GM19193 (cell line): ENCODE data around the gene NME3.

Experiments
- POLR2A ChIP-seq: IDR thresholded peaks from 4 replicates; pipeline ENCODE4 v1.6.1; 2011; ENCODE audit not compliant: insufficient read depth, insufficient read length; ENCODE audit errors: extremely low read depth

NME3 gene

GRCh38 chr16:1769402-1770300 is 1.7 kb downstream of the NME3 start:
- TF ChIP-seq POLR2A, result no peak

DNA sequence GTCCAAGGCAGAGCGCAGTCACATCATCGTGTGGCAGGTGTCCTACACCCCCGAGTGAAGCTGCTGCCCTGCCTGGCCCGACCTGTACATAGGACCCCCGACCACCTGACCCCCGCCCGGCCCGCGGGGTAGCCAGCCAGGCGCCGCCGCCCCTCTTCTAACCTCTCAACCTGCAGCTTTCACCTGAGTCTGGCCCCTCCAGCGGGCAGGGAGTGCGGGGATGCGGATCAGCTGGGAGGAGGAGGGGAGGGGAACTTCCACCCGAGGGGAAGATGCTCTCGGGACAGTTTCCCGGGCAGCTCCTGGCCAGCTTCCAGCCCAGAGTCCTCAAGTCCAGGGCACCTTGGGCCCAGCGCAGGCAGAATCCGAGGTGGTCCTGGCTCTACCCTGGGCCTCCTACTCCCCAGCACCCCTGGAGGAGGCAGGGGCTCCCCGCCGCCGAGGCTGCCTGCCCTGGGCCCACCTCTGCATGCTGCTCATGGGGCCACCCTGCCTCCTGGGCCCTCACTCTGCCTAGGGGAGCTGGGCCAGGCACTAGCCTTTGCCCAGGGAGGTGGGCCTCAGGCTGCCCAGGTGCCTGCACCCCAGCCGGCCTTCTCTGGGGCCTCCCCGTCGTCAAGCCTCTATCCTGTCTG is 2.5 kb downstream of the NME3 start:
- peak; percentile 11 for TF ChIP-seq POLR2A

- TF ChIP-seq POLR2A, result no peak
Observed at GRCh38 chr16:1768061-1768766, 3.1 kb downstream of the NME3 start.

GRCh38 chr16:1767116-1767994 is 4.0 kb downstream of the NME3 start:
- no peak for TF ChIP-seq POLR2A

DNA sequence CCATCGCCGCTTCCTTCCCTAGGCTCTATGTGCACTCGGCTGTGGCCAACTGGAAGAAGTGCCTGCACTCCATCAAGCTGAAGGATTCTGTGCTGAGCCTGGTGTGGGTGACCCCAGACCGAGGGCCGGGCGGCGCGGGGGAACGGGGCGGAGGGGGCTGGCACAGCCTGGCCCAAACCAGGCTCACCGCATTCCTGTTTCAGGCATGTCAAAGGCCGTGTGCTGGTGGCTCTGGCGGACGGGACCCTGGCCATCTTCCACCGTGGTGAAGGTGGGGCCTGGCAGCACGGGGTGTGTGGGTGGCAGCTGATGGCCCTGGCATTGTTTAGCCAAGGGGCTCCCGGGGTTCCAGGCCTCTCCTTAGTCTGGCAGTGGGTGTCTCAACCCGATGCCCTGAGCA is 4.6 kb downstream of the NME3 start:
- TF ChIP-seq POLR2A, result no peak

GRCh38 chr16:1766231-1766630 is 5.1 kb downstream of the NME3 start:
- no peak for TF ChIP-seq POLR2A

- no peak for TF ChIP-seq POLR2A
Observed at GRCh38 chr16:1765826-1766225, 5.5 kb downstream of the NME3 start.

DNA sequence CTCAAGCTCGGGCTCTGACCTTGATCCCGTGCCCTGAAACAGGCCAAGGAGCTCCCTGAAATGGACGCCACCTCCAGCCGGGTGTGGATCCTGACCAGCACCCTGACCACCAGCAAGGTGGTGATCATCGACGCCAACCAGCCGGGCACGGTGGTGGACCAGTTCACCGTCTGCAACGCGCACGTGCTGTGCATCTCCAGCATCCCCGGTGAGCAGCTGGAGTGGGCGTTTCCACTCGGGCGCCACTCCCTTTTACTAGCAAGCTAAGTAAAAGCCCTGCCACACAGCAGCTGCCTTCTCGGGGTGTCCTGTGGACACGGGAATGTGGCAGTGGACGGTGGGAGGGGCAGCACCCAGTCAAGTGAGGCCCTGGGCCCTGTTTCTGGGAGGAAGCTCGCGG is 6.4 kb downstream of the NME3 start:
- TF ChIP-seq POLR2A, result no peak

- TF ChIP-seq POLR2A, result no peak
Observed at GRCh38 chr16:1763521-1764511, 7.5 kb downstream of the NME3 start.

- TF ChIP-seq POLR2A, result no peak
Observed at GRCh38 chr16:1762879-1763520, 8.3 kb downstream of the NME3 start.

GRCh38 chr16:1762196-1762878 is 9.0 kb downstream of the NME3 start:
- peak; percentile 5 for TF ChIP-seq POLR2A

DNA sequence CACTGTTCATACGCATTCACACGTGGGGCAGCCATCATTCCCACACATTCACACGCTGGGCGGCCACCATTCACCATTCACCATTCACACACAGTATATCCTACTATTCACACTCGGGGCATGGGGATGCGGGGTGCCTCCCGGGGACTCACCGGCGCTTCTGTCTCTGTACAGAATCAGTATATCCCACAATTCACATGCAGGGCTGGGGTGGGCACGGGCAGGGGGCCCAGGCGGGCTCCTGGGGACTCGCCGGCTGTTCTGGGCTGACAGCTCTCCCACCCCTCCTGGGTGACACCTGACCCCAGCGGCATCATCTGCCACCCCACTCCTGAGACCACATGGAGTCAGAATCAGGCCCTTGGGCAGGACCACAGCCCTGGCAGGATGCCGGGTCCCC is 9.6 kb downstream of the NME3 start:
- TF ChIP-seq POLR2A, result peak; percentile 4
